HG03439 (cell line): ENCODE data around the gene TPPP2.

Experiments used
- ATAC-seq: cut with Tn5 transposase; IDR thresholded peaks from one replicate; pipeline ENCODE4 v1.9.1; 2021; ENCODE audit warnings: mild to moderate bottlenecking, moderate library complexity; ENCODE audit not compliant: unreplicated experiment

TPPP2 gene

DNA sequence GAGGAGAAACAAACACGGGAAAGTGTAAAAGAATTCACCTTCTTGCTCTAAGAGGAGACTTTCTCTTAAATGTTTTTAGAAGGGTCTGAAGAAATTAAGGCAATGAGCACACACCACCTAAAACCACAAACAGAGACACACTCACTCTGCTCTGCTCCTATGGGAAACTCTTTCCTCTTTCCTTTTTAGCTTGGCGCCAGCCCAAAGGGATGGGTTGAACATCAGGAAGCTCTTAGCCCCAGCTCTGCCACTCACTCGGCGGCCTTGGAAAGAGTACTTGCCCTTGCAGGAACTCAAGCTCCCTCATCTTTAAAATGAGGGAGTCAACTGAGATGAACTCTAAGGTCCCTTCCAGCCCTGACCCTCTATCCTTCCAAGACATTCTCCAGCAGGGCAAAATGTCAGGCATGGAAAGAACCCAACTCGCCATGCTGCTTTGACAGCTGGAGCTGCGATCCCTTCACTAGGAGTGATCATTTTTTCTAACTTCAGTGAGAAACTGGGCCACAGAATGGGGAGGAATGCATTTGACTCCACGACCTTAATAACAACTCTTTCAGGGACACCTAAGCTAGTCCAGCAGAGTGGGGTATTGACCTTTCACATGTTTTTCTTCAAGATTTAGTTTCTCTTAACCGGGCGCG lies 26.6 kb downstream of the TPPP2 start:
- no peak for ATAC-seq

DNA sequence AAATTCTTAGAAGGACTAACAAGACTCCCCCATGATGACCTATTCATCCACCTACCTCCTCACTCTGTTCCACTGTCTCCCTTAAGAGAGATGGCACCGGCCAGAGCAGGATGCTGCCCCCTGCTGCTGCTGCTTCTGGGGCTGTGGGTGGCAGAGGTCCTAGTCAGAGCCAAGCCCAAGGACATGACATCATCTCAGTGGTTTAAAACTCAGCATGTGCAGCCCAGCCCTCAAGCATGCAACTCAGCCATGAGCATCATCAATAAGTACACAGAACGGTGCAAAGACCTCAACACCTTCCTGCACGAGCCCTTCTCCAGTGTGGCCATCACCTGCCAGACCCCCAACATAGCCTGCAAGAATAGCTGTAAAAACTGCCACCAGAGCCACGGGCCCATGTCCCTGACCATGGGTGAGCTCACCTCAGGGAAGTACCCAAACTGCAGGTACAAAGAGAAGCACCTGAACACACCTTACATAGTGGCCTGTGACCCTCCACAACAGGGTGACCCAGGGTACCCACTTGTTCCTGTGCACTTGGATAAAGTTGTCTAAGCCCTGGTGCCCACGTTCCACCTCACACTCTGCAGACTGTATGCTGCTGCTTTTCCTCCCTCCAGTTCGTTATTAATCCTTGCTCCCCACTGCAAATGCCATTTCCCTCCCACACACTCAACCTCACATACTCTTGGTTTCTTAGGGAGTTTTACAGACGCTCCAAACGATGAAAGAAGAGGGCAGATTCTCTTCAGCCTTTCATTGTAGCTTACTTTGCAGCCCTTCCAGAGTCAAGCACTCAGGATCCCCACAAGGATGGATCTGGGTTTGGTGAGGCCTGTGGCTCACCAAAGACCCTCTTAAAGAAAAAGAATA lies 28.0 kb downstream of the TPPP2 start, which contains the start of gene RNASE8:
Gene RNASE8 (plus strand): TSS at position 20 of the 873 bp plus-strand sequence. CDS start 71 bp downstream, at position 91.
- ATAC-seq: no peak

DNA sequence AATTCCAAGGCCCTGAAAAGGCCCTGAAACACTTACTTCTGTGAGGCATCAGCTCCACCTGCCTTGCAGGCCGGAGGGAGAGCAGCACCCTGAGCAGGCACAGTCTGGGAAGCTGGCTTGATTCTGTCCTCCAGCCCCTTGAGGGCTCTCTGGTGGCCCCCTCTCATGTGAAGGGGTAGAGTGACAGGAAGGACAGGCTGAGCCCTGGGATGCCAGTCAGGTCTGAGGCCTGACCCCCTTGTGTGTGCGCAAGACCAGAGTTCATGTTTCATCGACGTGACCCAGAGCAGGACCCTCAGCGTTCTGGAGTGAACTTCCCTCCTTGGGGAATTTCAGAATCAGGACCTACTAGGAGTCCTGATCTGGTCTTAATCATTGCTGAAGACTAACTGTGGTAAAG lies 28.9 kb downstream of the TPPP2 start:
- no peak for ATAC-seq

DNA sequence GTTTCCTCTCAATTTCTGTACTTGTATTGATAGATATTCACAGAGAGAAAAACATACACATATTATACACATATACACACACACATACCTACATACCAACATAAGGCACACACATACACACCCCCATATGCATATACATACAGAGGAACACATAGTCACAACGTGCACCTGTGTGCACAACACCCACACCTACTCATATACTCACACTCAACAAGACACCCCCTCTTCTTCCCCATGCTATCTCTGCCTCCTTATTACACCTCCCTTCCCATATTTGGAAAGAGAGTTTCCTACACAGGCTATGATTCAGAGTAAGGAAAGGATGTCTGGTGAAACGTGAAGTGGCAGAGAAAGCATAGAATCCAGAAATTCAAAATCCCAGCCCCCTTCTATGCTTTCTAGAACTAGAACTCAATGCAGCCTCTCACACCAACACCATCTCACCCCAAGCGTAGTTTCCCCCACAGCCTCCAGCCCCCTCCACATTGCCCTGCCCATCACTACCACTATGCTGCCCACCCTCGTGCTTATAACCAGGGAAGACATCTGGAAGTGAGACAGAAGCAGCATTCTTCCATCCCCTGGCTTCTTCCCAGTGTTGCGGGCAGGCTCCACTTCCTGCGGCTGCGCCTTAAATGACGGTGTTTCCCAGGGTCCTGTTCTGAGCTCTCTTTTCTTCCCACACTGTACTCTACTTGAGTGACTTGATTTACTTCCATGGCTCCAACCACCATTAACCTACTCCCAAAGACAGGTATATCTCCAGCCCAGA lies 30.0 kb downstream of the TPPP2 start:
- no peak for ATAC-seq

DNA sequence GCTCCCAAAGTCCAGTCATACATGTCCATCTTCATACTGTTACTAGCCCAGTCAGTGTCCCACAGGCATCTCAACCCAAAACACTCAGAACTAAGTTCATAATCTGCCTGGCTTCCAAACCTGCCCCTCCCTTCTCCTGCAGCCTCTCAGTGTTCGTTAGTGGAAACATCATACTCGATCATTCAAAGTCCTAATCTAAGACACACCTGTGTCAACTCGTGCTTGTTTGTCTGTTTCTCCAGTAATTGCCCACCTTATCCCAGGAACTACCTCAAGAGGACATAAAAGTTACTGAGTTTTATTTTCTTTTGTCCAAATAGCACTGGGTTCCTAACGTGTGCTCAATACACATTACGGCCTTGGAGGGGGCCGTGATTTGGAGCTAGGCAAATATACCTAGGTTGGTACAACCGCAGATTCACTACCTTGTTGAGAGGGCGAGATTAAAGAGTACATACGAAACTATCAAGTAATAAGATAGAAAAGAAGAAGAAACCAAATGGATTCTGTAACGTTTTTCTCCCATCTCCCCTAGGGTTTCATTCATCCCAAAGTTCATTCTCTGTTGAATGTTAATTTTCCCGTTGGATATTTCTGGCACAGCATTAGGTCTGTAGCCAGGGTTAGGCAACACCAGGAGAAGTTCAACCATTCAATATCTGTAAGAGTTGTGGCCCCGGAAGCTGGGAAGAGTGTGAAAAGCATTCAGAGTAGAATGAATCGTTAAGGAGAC lies 30.8 kb downstream of the TPPP2 start:
- ATAC-seq: no peak

DNA sequence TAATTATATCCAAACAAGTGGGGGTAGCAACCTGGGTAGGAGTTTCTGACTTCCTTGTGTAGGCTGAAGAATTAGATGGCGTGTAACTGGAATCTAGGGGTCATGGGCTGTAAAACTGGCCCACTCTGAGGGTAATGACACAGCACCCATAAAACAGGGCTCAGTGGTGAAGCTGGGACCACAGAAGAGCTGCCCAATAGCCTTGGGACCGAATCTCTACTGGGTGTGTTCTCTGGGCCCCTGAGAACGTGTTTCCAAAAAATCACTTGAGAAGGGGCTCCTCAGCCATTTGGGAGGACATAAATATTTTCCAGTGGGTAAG lies 31.3 kb downstream of the TPPP2 start:
- no peak for ATAC-seq

DNA sequence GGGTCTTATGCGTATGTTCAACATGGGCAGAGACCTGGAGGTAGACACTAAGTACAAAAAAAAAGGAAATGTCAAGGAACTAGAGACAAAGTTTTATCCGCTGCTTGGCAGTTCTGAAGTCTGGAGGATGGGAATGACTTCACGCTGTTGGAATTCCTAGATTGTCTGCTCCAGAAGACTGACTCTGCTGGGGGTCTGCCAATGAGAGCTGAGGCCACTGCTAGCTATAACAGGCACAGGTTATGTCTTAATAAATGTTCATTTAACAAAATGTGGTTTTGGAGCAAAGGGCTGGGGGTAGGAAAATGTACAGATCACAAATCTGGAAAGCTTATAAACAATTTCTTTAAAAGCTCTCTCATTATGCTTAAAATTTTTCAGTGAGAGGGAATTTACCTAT lies 33.5 kb downstream of the TPPP2 start:
- no peak for ATAC-seq

DNA sequence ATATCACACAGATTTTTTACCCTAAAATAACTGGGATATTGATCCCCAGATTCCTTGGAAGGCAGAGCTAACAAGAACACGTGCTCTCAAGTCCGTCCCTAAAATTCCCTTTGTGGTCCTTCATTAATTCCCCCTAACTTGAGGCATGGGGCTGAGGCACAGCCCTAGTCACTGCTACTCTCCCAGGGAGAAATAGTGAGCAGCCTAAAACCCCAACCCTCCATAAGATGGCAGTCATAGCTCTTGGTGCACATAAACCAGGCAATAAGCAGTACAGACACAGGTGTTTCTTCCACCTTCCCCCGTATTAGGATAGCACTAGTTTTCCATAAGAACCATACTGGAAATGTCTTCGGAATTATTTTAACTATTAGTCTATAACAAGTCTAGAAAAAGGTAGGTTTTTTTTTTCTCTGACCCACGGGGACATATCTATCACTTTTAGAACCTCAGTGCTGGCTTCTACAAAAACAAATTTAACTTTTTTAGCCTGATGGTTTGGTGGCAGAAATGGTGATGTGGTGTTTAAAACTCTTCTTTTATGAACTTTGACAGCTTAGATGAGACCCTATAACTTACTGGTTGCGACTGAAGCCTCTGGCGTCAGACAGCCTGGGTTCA lies 37.0 kb downstream of the TPPP2 start:
- no peak for ATAC-seq

DNA sequence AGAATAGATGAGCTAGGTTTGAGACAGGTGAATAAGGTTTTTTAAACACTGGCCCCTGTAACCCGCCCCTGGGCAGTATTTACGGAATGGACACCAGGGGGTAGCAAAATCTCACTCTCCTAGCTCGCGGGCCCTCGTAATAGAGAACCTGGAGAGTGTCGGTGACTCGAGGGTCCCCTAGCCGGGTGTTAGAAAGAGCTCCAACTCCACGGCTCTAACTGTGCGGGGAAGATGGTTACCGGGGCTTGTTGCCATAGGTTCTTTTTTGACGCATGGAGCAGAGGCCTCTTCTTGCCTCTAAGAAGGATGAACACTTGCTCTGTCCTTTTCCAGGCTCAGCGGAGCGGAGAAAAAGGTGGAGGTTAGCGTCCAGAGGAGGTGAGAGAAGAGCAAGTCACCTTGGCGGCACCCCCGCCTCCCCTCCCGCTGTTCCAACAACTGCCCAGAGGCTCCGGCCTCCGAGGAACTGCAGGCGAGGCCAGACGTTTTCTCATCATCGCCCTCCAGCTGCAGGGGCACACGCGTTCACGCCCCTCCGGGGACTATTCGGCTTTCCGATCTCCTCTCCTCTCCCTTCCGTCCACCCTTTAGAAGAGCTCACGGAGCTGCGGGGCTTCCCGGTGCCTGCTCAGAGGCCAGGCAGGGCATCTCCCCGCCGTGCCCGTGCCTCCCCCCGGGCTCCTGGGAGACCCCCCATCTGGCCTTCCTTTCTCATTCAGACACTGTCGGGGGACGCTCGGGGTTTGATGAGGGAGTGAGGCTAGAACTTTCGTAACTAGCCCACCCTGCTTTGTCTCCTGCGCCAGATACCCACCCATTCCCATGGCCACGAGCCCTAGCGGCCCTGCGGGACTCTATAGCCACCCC lies 38.7 kb downstream of the TPPP2 start:
- no peak for ATAC-seq

DNA sequence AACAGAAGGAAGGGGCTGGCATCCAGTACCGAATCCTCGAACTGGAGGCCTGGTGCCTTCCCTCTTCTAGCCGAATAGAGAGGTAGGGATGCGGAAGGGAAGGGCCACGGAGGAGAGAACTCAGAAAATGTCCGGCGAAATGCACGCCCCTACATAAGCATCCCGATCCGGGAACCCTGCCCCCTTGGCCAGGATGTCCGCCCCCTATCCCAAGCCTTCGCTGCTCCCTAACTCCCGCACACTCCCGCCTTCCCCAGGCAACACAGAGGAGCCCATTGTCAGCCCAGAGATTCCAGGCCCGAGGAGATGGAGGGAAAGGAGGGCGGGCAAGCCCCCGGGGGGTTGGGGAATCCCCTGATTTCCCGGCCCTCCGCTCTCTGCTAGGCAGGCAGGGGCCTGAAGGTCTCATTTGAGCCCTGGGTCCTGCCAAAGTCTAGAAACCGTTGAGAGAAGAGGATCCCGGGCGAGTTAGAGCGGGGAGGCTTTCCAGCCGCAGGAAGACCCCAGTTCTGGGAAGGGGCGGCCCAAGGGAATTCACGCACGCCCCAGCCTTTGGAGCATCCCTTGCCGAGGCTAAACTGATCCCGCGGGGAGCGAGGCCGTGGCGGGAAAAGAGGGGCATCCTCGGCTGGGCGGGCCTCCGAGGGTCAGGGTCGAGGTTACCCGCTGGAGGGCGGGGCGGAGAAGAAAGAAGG lies 39.5 kb downstream of the TPPP2 start:
- ATAC-seq: no peak

DNA sequence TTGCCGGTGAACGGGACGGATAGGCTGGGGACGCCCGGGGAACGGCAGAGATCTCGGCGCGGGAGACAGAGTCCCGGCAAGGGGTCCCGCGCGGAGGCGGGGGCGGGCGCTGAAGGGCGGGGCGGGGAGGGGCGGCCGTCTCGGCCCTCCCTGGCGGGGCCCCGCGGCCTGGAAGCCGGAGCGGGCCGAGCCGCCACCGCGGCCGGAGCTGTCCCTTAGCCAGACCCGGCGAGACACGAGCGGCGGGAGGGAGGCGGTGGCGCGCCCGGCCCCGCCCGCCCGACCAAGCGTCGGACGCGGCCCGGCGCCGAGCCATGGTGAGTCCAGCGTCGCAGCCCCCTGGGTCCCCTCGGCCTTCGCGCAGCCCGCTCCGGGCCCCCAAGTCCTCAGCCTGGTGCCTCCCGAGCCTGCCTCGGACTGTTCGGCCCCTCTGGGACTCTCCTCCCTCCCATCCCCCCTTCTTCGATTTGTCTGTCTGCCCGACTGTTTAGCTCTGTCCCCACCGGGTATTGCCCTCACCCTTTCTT lies 40.1 kb downstream of the TPPP2 start, which contains the start of gene ARHGEF40:
Gene ARHGEF40 (plus strand): TSS at position 222 of the 527 bp plus-strand sequence. CDS start 93 bp downstream, at position 315.
- peak; percentile 25 for ATAC-seq

DNA sequence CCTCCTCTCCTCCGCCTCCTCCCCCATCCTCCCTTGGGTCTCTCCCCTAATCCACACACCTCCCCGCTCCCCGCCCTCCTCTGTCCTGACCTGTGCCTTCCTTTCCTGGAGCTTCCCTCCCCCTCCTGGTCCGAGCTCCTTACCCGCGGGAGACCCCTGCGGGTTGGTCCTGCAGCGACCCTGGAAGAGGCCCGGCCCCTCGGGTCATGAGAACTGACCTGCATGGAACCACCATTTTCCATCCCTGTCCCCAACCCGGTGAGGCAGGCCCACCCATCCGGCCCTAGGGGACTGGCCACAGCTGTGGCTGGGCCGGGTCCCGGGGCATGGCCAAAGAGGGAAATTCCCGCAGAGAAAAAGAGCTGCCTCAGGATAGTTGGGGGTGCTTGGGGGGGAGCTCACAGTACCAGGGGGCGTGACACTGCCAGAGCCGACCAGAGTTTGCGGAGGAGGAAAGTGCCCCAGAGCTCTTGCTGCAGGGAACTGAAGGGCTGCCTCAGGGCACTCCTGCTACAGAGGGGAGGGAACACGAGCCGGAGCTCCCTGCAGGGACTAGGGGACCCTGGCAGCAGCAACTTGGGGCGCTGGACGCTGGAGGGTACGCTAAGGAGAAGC lies 40.7 kb downstream of the TPPP2 start:
- ATAC-seq: peak; percentile 14

DNA sequence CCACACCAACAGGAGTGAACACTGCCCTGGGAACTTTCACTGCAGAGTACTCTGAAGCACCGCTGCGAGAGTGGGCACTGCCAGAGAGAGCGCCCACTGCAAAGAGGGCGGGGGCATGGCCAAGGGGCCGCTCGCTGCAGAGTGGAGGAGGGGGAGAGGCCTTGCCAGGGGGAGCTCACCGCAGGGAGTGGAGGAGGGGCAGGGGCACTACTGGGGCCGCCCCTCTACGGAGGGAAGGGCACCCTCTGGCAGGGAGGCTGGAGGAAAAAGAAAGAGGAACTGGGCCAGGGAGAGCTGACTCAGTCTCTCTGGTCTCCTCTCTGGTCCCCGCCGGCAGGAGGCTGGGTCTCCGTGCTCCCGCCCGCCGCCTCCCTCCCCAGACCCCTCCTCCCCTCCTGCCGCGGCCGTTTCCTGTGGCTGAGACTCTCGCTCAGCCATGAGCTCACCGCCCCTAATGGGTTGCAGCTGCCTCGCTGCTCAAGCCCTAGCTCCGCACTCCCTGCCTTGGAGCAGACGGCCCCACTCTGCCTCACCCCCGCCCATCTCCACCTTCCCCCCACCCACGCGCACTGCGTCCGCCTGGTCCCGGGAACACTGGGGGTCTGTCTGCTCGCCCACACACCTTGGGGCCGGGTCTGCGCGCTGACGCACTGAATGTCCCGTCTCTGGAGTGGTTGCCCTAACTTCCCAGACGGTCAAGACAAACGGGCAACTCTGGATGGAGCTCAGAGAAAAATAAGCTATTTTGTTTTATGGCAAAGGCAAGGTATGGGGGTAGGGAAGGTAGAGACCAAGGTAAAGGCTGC lies 41.4 kb downstream of the TPPP2 start:
- ATAC-seq: peak; percentile 39

DNA sequence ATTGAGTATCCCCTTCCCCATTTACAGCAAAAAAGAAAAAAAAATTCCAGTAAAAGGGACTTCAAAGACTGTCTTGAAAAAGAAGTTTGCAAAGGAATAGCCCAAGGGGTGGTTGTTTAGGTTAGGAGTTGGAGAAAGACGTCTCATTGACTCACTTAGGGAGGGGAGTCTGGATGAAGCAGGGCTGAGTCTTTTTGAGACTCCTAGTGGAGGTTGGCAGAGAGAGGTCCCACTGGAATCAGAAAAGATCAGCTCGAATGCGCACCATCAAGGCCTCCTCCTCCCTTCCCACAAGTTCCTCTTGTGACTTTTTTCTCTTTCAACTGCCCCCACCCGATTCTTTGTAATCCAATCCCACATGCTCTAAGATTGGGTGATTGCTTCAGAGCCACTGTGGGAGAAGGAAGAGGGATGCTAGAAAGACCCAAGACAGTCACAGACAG lies 42.0 kb downstream of the TPPP2 start:
- no peak for ATAC-seq

DNA sequence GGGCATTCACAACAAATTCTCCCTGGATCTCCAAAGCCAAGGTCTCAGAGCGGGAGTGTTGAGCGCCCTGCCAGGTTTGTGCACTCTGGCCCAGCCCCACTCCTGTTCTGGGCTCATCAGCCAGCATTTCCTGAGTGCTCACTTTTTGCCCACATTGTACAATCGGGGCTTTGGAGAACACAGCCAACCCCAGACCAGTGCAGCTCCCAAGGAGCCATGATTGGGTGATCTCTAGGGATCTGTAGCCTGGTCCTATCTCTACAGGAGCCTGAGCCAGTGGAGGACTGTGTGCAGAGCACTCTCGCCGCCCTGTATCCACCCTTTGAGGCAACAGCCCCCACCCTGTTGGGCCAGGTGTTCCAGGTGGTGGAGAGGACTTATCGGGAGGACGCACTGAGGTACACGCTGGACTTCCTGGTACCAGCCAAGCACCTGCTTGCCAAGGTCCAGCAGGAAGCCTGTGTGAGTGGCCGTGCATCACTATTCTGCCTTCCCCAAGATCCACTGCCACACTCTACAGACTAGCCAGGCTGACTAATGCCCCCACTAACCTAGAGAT lies 42.8 kb downstream of the TPPP2 start:
- no peak for ATAC-seq

DNA sequence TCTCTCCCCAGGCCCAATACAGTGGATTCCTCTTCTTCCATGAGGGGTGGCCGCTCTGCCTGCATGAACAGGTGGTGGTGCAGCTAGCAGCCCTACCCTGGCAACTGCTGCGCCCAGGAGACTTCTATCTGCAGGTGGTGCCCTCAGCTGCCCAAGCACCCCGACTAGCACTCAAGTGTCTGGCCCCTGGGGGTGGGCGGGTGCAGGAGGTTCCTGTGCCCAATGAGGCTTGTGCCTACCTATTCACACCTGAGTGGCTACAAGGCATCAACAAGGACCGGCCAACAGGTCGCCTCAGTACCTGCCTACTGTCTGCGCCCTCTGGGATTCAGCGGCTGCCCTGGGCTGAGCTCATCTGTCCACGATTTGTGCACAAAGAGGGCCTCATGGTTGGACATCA lies 43.9 kb downstream of the TPPP2 start:
- ATAC-seq: no peak
